GM19395 (cell line): Measurements from ENCODE around the gene CDHR2.
"Not testable (repeated sequence)": the region's sequence is repeated elsewhere in the genome, so short reads cannot be mapped to it uniquely, and the experiment has no call there.

ENCODE experiments used
- ATAC-seq: cut with Tn5 transposase; IDR thresholded peaks from one replicate; pipeline ENCODE4 v1.9.1; 2021; ENCODE audit warnings: mild to moderate bottlenecking, moderate library complexity; ENCODE audit not compliant: unreplicated experiment

CDHR2 gene

DNA sequence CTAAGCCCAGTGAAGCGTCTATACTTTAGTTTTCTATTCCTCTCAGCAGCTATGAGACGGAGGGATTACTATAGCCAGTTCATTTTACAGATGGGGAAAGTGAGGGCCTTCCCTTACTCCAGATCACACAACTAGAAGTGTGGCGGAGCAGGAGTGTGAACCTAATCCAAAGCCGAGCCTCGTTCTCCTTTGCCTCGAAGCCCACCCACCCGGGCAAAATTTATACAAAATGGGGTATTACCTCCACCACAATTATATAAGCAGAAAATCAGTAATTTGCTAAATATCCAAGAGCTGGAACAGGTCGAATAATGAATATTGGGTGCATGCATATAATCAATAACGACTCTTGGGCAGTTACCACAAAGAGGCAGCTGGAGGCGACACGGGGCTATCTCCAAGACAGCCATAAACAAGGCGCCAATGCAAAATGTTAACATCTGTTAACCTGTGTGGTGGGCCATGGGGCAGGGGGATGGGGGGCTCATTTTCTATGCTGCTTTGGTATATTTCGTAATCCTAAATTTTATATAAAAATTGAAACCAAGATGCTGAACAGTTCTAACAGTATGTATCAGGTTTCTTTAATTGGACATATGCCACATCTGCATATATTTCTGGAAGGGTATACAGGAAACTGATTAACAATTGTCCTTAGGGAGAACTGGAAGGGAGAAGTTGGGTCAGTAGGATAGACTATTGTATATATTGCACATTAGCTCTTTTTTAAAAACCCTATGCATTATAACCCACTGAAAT lies 10.7 kb upstream of the CDHR2 start:
- ATAC-seq: no peak

GRCh38 chr5:176538989-176539384 lies 10.2 kb upstream of the CDHR2 start:
- no peak for ATAC-seq

DNA sequence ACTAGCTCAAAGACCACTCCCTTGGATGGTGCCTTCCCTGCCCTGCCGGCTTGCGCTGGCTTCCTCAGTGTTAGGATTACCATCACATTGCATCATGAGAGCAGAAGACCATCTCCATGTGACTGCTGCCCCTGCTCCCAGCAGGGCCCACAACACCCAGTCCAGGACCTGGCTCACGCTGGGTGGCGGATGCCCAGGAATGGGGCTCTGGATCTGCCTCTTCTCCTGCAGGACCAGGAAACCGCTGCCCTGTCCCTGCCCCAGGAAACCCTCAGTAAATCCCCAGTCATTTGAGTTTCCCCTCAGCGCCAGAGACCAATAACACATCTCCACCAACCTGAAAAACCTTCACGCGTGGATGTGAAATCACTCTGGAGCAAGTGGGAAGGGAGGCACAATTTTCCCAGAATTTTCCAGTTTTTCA lies 8.7 kb upstream of the CDHR2 start:
- ATAC-seq: no peak

GRCh38 chr5:176540956-176541337 lies 8.2 kb upstream of the CDHR2 start:
- no peak for ATAC-seq

DNA sequence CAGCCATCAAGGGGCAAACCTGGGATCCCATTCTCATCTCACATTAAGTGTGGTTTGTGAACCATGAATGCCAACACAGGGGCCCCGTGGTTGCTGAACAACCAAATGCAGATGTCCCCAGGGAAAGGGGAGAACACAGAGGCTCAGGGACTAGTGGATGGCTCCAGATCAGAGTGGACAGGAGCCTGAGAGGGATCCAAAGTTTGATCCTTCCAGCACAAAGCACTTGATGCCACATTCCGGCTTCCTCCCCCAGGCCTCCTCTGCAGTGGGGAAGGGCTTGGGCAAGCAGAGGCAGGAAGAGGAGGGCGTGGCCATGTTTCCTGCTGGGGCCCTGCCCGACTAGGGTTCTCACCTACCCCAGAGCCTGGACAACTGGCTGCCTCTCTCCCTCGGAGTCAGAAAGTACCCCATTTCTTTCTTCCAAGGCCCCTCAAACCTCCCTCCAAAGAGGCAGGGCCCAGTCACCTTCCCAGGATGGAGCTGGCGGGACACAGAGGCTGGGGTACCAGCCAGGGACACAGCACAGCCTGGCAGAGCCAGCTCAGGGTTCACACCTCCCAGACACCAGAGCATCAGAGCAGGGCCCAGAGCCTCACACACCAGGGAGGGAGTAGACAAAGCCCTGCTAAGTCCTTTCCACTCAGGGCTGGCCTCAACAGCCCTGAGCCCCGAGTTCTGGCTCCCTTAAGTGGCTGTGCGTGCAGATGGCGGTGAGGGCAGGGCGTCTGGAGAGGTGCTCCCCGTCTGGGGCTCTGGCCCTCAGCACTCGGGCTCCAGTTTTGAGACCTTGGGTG lies 7.6 kb upstream of the CDHR2 start:
- ATAC-seq: no peak

DNA sequence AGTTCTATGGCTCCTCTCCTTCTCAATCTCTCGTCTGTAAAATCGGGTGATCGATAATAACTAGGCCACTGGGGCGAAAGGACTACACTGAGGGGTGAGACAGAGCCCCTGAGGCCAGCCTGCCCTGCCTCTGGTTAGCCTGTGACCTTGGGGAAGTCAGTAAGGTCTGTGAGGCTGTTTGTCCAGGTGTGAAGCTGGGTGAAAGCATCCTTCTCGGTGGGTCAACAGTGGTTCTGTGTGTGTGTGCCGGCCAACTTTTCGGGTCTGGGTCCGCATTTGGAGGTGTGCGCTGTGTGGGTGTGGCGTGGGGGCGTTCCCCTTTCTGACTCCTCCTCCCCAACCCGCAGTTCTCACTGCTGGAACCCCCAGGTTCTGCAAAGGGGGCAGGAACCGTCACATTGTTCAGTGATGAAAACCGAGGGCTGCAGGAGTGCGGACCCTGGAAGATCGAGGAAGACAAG lies 7.0 kb upstream of the CDHR2 start:
- no peak for ATAC-seq

DNA sequence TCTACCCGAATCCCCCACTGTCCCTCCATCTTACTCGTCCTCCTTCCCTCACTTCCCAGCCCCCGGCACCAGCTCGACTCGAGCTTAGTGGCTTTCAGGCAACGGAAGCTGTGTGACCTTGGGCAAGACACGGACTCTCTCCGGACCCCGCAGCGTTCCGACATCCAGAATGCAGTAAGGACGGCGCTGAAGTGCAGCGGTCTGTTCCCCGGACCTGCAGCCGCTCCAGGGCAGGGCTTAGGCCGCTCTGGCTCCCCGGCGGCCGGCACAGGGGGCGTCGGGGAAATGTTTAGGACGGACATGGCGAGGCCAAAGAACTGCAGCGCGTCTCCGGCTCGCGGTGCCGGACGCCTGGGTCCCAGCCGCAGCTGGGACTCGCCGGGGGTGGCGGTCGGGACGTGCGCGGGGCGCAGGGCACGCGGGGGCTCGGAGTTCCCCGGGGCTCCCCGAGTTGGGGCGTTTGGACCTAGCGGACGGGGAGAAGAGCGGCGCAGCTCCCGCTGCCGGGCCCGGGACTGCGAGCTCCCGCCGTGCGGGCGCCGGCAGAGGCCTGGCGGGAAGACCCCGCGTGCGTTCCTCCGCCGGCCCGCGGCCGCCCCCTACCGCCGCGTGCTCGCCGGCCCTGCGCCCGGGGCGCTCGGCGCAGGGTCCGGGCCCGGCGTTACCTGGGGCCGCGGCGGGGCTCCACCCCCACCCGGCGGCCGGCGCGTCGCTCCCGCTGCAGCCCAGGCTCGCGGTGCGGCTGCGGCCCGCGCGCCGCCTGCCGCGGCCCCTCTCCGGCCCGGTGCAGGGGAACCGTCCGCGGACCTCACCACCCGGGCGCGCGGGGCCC lies 6.3 kb upstream of the CDHR2 start:
- peak; percentile 46 for ATAC-seq

DNA sequence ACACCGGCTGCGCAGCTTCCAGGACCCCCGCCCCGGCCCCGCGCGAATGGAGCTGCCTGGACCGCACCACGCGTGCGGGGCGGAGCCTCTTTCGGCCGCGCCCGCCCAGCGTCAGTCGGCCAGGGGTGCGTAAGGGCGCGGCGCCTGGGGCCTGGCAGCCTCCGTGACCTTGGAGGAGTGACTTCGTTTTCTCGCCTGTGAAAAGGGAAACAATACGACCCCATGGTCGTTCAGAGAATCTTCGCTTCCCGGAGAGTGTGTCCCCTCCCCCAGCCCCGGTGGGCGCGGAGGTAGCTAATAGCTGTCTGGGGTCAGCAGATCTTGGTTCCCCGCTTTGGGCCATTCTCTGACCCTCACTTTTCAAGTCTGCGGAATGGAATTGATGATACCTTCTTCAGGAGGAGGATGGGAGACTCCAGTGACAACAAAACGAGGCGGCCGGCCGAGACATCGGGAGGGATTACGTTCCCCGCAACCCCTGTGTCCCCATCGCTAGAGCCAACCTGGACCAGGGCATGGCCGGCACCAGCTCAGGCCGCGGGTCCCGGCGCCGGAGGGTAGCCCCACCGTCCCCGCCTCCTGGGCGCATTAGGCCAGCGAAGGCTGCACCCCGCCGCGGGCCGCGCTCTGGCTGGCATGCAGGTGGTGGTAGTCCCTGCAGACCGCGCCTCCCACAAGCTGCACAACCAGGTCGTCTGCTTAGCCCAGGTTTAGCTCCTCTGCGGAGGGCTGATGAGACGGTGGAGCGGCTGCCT lies 5.5 kb upstream of the CDHR2 start:
- peak; percentile 67 for ATAC-seq

DNA sequence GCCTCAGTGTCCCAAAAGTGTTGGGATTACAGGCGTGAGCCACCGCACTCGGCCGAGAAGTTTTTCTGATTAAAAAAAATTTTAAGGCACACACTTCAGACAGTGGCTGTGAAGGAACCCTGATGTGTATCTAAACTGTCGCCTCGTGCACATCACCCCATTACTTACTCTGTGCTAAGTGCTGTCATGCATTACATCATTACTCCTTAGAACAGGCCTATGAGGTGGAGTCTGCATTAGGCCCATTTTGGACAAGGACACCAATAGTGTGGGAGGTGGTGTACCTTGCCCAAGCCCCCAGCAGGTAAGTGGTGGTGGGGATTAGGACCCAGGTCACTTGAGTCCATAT lies 3.8 kb upstream of the CDHR2 start:
- no peak for ATAC-seq

- ATAC-seq: no peak
Measured at GRCh38 chr5:176545737-176546509, 3.2 kb upstream of the CDHR2 start.

DNA sequence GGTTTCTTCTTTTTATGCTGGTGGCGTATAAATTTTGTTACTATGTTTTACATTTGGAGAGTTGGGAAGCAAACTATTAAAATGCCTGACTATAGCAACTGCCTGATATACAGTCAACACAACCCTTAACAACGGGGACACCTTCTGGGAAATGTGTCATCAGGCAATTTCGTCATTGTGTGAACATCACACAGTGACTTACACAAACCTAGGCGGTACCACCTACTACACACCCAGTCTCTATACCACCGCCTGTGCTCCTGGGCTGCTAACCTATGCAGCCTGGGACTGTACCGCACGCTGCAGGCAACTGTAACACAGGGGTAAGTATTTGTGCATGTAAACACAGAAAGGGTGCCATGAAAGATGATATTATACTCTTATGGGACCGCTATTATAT lies 1.3 kb upstream of the CDHR2 start:
- no peak for ATAC-seq

DNA sequence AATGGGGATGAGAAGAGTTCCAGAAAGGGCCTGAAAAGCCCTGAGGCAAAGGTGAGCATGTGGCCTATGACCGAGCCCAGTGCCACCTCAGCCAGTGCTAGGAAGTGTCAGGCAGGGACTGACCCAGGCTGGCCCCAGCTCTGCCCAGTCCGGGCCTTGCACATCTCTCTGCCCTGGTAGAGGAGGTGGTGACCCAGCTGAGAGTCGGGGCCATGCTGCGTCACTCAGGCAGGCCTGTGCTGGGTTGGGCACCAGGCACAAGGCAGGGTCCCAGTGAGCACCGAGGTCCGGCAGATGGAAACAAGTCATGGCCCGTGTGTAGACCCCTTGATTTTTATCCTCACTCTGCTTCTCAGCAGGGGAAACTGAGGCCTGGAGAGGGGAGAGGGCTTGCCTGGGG lies 729 bp downstream of the CDHR2 start:
- ATAC-seq: no peak

GRCh38 chr5:176550275-176550831 lies 1.2 kb downstream of the CDHR2 start:
- no peak for ATAC-seq

DNA sequence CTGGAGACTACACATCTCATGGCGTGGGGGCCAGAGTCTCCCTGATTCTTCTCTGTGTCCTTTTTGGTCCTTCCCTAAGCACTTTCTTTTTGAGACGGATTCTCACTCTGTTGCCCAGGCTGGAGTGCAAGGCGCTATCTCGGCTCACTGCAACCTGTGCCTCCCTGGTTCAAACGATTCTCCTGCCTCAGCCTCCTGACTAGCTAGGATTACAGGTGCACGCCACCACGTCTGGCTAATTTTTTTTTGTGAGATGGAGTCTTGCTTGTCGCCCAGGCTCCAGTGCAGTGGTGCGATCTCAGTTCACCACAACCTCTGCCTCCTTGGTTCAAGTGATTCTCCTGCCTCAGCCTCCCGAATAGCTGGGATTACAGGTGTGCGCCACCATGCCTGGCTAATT lies 1.8 kb downstream of the CDHR2 start:
- not testable (repeated sequence) for ATAC-seq

GRCh38 chr5:176552332-176552869 lies 3.3 kb downstream of the CDHR2 start:
- no peak for ATAC-seq

DNA sequence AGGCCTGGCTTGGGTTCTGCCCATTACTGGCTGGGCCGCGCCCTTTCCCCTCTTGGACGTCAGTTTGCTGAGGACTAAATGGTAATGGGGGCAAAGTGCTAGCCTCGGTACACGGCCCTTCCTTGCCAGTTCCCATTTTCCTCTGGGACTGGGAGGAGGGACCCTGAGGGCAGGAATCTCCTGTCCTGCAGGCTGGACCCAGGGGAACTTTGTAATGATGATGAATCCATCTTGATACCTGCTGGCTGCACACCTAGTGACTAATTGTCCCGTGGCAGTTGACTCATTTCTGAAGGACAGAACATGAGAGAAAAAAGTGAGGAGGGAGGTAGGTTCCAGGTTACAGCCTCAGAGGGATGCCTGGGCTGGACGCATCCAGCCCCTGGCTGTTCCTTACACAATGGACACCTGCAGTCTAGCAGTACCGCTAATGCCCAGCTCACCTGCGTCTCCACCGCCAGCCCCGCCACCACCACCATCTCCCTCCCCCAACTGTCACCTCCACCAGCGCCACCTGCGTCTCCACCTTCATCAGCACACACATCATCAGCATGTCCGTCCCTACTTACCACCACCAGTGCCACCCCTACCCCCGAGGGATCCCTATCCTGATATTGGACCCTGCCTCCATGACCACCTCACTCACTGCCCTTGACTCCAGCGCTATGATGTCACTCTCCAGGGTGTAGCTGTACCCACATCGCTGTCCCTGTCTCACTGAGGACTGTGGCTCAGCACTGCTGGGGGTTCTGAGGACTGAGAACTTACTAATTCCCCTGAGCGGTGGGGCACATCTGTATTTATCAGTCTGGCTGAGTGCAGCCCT lies 4.3 kb downstream of the CDHR2 start:
- no peak for ATAC-seq

DNA sequence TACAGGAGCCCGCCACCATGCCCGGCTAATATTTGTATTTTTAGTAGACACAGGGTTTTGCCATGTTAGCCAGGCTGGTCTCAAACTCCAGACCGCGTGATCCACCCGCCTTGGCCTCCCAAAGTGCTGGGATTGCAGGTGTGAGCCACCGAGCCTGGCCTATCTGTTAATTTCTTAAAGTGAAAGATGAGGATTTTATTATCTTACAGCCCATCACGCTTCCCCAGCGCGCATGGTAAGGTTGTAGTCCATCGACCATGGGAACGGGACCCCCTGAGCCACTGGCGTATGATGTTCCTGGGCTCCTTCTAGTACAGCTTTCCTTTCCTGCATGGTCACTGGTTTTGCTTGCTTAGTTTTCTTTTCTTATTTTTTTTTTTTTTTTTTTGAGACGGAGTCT lies 8.7 kb downstream of the CDHR2 start:
- ATAC-seq: no peak

GRCh38 chr5:176559683-176560082 lies 10.5 kb downstream of the CDHR2 start:
- no peak for ATAC-seq

- ATAC-seq: no peak
Measured at GRCh38 chr5:176560364-176560763, 11.2 kb downstream of the CDHR2 start.
